GM12874 (cell line): ENCODE data around the gene CAPN11.
A peak's percentile ranks its signal among the peaks of the same experiment; 100 is the strongest.

Source experiments
- CTCF ChIP-seq: IDR thresholded peaks from 2 replicates; pipeline ENCODE4 v1.5.1; 2011; ENCODE audit warnings: low read depth, mild to moderate bottlenecking, control low read depth, low read length, moderate library complexity; ENCODE audit not compliant: insufficient read depth

Gene CAPN11

GRCh38 chr6:44220913-44221290 lies 62.3 kb downstream of the CAPN11 start:
- no peak for TF ChIP-seq CTCF

GRCh38 chr6:44221291-44221960 lies 62.8 kb downstream of the CAPN11 start:
- peak; percentile 98 for TF ChIP-seq CTCF

GRCh38 chr6:44221961-44222335 lies 63.3 kb downstream of the CAPN11 start:
- TF ChIP-seq CTCF: no peak

- no peak for TF ChIP-seq CTCF
Measured at GRCh38 chr6:44222486-44223318, 64.1 kb downstream of the CAPN11 start.

GRCh38 chr6:44223319-44224028 lies 64.9 kb downstream of the CAPN11 start, which contains the start of gene SLC29A1:
TSS of gene SLC29A1 (plus strand) at chr6:44223595. CDS start at chr6:44227314, 3,719 bp downstream.
- TF ChIP-seq CTCF: 0 out of 2 replicates have a peak, but pooled peaks have one; percentile 3

- TF ChIP-seq CTCF: peak; percentile 27
Measured at GRCh38 chr6:44224029-44224964, 65.7 kb downstream of the CAPN11 start.

- TF ChIP-seq CTCF: no peak
Measured at GRCh38 chr6:44224965-44225305, 66.3 kb downstream of the CAPN11 start.
